ENCODE results near the gene CRELD2.

GRCh38 chr22:49905465-49905864 is 13.0 kb upstream of the CRELD2 start:
- TF ChIP-seq POLR2A (IDR thresholded peaks at IDR 0.05; ENCODE audit: control extremely low read depth in 1 of 2, low read depth in 2 of 2, low read length in 2 of 2) (no peak), HDAC2 (IDR thresholded peaks at IDR 0.05; ENCODE audit: borderline replicate concordance in 1 of 2, low read depth in 2 of 2, low read length in 2 of 2) (no peak), SP2 (IDR thresholded peaks at IDR 0.05; ENCODE audit: low read length) (no peak), CTCF (IDR thresholded peaks at IDR 0.05; ENCODE audit: control extremely low read depth in 1 of 3, insufficient read depth in 1 of 3, low read depth in 1 of 3, low read length in 3 of 3) (no peak)
